ENCODE data around the gene ITK.

ITK gene
- 760 reads per million, percentile 99 among the genes with 10 or more reads in this experiment for total RNA-seq

- peak; percentile 24 for DNase-seq
These were observed at the start of gene ITK for GRCh38 chr5:157180374-157181264. ITK (plus strand) TSS chr5:157180840; CDS start chr5:157180978, 138 bp downstream.

GRCh38 chr5:157130925-157131324 is 49.7 kb upstream of the ITK start:
- DNase-seq, result no peak

- DNase-seq, result no peak
These were observed 48.4 kb upstream of the ITK start for GRCh38 chr5:157132281-157132612.

- DNase-seq, result no peak
These were observed 42.9 kb upstream of the ITK start for GRCh38 chr5:157137691-157138090.

GRCh38 chr5:157142317-157143126 is 38.1 kb upstream of the ITK start, which contains the start of gene MED7:
MED7 (minus strand) TSS chr5:157142865; CDS start chr5:157139431, 3,434 bp downstream.
- DNase-seq, result peak; percentile 90

GRCh38 chr5:157143127-157143971 is 37.3 kb upstream of the ITK start:
- DNase-seq, result peak; percentile 42

GRCh38 chr5:157148734-157149615 is 31.7 kb upstream of the ITK start:
- peak; percentile 80 for DNase-seq

- no peak for DNase-seq
These were observed 29.6 kb upstream of the ITK start for GRCh38 chr5:157150995-157151394.

GRCh38 chr5:157155297-157155696 is 25.3 kb upstream of the ITK start:
- no peak for DNase-seq

GRCh38 chr5:157157293-157157891 is 23.2 kb upstream of the ITK start:
- no peak for DNase-seq

- DNase-seq, result peak; percentile 41
These were observed 21.4 kb upstream of the ITK start for GRCh38 chr5:157159209-157159751.

- peak; percentile 34 for DNase-seq
These were observed 20.6 kb upstream of the ITK start for GRCh38 chr5:157160001-157160400.

- no peak for DNase-seq
These were observed 18.6 kb upstream of the ITK start for GRCh38 chr5:157161996-157162395.

GRCh38 chr5:157162919-157163510 is 17.6 kb upstream of the ITK start:
- no peak for DNase-seq

- no peak for DNase-seq
These were observed 16.1 kb upstream of the ITK start for GRCh38 chr5:157164521-157164920.

- no peak for DNase-seq
These were observed 15.4 kb upstream of the ITK start for GRCh38 chr5:157165261-157165660.

- DNase-seq, result no peak
These were observed 15.0 kb upstream of the ITK start for GRCh38 chr5:157165668-157166067.

- no peak for DNase-seq
These were observed 14.1 kb upstream of the ITK start, which contains the start of gene GARIN3 for GRCh38 chr5:157166214-157167213. GARIN3 (minus strand) TSS chr5:157166264; CDS start chr5:157166168, 96 bp downstream.

- no peak for DNase-seq
These were observed 13.4 kb upstream of the ITK start for GRCh38 chr5:157167214-157167621.
